GM21528 (cell line): ENCODE results near the gene SAE1.

ENCODE experiments used
- ATAC-seq: cut with Tn5 transposase; IDR thresholded peaks from one replicate; pipeline ENCODE4 v1.9.1; 2021; ENCODE audit warnings: mild to moderate bottlenecking, moderate library complexity; ENCODE audit not compliant: unreplicated experiment, low FRiP score

SAE1 gene

DNA sequence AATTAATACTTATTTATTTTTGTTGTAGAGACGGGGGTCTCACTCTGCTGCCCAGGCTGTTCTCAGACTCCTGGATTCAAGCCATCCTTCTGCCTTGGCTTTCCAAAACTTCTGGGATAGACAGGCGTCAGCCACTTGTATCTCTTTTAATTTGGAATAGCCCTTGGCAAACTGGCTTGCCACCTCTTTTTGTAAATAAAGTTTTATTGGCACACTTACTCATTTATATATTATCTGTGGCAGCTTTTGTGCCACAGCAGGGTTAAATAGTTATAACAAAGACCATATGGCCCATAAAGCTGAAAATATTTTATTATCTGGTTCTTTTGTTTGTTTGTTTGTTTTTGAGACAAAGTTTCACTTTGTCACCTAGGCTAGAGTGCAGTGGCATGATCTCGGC, 69.9 kb downstream of the SAE1 start:
- no peak for ATAC-seq

DNA sequence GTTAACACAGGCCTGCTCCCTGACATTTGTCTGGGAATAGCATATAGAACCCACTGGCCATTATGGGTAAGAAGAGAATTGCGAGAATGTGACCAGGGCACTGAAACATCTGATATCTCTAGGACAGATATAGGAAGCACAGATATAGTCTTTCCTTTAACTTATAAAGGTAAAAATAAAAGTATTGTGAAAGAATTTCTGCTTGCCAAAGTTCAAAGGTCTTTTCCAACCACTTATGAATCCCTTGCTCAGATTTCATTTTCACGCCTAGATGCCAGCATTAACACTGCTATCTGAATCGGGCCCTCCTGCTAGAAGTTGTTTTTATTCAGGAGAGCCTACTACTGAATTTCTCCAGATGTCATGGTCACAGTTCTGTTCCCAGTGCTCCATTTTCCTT, 72.6 kb downstream of the SAE1 start:
- ATAC-seq, result no peak

DNA sequence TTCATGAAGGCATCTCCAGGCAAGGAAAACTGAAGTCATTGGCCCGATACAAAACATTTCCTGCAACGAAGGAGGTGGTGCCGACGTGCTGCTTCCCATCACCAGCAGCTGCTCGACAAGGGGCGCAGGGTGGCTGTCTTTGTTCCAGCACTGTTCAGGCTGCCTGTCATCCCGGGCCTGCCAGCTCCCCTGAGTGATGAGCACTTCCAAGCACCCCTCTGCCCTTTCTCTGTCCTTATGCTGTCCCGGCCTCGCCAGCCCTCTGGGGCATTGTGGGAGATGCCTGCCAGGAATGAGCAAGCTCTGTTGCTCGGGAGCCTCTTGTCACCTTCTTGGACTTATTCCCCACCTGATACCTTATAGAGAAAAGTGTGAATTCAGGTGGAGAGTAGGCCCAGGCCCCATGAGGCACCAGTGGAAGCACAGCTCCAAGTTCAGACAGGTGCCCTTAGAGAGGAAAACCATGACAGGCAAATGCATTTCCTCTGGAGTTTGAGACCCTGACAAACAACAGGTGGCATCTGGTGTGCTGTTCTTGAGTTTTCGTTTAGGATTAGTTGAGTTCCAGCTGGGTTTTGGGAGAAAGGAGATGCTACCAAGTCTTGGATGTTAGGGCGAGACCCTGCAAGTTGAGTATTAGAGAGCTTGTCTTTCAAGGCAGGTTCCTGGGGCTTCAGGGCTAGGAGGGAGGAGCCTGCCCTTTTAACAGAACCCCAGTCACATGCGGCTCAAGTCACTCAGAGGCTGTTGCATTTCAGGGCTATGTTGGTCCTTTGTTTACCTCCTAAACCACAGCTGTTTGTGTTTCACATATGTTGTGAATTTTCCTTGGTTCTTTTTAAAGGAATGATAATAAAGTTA, 78.9 kb downstream of the SAE1 start:
- no peak for ATAC-seq

DNA sequence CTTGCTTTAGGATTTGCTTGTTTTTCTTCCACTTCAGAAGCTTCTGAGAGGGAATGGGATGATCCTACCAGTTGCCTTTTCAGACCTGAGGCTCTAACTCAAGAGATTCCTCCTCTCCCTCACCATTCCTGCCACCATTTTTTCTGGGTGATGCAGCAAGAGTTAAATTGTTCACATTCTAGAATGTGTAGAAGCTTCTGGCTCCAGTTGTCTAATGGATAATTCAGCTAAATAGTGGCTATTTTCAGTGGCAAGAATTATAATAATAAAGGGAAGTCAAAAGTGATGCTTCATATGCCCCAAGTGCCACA, 79.5 kb downstream of the SAE1 start:
- ATAC-seq, result no peak

DNA sequence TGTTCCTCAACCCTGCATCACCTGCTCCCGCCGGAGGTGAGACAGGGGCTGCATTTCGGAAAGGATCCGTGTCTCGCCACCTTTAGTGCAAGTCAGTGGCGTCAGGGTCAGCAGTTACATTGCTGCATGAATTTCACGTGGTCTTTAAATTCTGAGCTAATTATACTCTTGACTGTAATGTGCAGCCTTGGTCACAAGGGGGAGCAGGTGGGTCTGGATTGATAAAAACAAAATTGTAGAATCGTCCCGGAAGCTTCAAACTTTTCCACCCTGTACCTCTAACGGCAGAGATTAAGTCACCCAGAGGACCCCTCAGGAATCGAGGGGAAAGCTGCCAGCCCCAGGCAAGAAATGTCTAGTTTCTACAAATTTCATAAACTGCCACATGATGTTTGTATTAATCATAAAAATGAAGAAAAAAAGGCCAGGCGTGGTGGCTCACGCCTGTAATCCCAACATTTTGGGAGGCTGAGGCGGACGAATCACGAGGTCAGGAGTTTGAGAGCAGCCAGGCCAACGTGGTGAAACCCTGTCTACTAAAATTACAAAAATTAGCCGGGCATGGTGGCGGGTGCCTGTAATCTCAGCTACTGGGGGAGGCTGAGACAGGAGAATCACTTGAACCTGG, 80.2 kb downstream of the SAE1 start:
- no peak for ATAC-seq

DNA sequence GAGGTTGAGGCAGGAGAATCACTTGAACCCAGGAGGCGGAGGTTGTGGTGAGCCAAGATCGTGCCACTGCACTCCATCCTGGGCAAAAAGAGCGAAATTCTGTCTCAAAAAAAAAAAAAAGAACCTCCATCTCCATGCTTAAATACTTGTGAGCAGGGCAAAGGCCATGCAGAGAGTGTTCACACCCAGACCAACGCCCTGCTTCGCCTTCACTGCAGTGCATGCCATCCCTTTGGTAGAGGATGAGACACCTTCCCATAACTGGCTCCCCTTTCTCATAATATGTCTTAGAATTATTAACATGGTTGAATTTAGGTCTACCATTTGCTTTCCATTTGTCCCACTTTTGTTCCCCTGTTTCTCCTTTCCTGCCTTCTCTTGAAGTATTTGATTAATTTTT, 84.9 kb downstream of the SAE1 start:
- ATAC-seq, result no peak

DNA sequence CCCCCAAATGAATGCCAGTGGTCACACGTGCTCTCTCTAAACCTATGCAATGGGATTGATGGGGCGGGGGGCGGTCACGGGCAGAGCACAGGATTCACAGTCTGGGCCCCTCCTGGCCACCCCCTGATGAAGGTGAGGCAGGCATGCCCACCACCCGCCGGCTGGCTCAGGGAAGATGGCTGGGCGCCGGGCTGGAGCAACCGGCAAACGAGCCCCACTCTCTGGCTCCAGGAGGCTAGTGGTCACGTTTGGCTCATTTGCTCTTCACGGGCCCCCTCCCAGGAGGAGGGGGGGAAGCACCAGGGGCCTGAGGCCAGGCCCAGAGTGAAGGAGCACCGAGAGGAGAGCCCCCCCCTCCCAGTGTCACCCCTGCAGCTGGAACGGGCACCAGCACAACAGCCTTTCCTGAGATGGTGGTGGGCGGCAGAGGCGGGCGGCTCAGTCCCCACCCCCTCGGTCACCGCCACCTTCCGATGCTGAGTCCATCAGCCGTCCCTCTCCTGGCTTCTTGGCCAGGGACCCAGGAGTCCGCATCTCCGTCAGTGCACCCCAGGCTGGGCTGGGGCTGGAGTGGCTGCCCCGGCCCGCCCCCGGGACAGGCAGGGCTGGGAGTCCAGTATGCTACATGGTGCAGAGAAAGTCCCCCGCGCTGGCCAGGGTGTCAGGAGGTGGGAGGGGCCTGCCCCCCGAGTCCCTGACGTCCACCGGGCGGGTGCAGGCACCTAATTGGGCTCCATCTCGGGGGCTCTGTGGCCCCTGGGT, 90.6 kb downstream of the SAE1 start:
- no peak for ATAC-seq

DNA sequence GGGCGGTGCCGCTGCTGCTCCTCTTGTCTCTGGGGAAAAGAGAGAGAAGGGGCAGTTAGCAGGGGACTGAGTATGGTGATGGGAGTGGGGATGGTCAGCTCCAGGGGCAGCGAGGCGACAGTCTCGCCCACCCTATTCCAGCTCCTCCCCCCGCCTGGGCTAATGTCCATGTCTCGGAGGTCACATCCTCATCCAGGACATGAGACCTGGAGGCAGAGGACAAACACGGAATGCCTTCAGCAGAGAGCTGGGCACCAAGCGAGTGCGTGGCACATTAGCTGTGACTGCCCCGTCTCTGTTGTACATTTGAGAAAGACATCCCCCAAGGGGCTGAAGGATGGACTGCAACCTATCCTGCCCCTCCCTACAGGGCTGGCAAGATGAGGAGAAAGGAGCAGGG, 91.3 kb downstream of the SAE1 start:
- no peak for ATAC-seq

DNA sequence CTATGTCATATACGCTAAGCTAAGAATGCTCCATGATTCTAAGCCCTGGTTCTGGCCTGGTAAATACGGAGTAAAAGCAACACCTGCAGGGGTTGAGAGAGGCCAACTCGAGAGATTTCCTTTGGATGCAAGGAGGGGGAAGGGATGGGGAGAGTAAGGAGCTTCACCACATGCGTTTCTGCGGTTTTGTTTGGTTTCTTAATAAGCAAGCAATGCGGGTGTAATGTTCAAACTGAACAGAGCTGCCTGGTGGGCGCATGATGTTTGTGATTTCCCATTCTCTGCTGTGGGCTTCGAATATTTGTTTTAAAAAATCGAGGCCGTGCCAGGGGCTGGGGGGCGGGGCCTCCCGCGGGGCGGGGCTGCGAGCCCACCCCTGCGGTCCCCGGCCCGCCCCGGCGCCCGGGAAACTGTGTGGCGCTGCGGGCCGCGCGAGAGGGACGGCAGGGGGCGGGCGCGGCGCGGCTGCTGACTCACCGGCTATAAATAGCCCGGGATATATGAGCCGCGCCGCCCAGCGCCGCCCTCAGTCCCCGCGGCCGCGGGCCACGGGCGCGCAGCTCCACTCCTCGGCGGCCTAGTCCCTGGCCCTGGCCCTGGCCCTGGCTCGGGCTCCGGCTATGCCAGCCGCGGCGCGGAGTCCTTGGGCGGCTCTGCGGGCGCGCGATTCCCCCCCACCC, 95.3 kb downstream of the SAE1 start:
- peak; percentile 37 for ATAC-seq

DNA sequence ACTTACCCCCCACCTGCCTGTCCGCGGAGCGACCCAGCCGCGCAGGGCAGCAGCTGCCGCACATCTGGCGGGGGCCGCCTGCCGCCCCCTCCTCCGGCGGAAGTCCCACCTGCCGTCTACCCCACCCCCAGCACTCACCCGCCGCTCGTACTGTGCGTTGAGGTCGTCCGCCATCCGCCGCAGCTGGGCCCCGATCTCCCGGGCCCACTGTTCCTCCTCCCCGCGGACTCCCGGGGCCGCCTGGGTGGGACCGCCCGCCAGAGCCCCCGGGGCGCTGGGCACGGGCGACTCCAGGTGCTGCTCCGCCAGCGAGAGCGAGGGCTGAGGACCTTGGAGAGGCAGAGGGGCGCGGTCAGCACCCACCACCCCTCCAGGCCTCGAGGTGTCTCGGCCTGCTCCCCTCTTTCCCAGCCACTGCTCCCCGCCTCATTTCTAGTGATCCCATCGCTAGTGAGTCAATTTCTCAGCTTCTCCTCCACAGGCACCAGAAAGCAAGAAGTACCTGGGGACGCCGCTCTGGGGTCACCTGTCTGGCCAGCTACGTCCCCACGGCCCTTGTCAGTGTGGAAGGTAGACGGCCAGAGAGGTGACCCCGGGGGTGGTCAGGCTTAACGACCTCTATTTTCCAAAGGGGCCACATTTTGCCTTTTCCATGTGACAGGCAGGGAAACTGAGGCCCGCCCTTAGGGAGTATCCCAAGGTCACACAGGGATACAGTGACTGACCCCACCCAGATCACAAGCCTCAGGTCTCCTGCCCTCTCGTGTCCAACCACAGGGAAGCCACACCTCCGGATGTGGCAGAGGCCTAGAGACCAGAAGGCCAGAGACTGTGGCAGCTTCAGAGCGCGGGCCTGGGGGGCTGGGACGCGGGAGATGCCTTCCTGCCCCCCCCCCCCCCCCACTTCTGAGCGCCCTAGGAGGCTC, 96.1 kb downstream of the SAE1 start:
- ATAC-seq, result peak; percentile 12

DNA sequence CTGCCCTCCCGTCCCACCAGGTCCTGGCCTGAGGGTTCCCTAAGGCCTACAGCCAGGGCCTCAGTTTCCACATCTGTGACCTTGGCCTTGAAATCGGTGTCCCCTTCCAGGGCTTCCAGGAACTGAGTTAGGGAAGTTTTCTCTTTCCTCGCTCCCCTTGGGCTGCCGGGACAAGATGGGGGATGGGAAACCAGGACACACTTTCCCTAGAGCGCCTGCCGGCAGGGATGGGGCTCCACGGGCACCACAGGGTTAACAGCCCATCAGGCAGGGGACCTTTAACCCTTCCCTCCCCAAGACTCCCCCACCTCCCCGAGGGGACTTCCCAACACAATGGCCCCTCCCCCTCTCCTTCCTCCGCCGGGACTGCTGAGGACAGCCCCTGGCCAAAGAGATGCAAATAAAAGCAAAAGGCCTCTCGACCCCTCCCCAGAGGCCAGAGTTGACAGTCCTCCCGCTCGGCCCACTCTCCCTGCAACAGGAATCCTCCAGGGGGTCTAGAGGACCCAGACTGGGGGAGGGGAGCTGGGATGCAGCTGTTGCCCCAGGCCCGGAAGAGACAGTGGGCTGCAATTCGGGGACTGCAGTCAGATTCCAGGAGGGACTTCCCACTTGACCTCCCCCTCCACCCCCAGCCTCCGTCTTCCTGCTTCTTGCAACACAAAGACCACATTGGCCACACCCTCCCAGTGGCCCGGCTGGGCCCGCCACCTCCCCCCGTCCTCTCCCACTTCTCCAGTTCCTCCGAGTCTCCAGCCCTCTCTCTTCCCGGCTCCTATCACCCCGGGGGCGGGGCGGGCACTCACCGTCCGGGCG, 96.9 kb downstream of the SAE1 start:
- no peak for ATAC-seq

DNA sequence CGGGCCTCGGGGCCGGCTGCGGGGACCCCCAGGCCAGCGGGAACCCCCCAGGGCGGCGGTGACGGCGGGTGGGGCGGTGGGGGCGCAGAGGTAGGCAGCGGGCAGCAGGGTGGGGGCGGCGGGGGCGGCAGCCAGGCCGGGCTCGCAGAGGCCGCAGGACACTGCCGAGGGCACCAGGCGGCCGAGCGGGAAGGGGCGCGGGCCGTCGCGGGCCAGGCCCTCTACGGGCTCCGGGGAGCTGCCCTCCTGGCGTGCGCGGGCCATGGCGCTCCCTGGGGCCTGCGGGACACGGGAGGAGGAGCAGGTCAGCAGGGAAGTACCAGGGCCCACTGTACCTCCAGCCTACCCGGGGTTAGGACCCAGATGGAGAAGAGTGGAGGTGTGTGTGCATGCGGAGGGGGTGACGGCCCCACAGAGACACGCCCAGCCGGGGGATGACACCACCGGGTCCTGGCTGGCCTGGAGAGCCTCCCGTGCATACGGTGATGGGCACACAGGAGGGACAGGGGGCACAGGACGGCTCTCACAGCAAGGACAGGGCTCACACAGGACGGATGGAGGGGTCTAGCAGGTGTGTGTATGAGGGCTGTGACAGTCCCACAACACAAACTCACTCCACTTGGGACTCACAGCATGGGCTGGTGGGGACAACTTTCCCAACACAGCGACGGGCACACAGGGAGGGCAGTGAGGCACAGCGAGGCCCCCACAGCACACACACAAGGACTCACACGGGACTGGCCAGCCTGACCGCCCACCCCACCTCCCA, 97.7 kb downstream of the SAE1 start:
- no peak for ATAC-seq

DNA sequence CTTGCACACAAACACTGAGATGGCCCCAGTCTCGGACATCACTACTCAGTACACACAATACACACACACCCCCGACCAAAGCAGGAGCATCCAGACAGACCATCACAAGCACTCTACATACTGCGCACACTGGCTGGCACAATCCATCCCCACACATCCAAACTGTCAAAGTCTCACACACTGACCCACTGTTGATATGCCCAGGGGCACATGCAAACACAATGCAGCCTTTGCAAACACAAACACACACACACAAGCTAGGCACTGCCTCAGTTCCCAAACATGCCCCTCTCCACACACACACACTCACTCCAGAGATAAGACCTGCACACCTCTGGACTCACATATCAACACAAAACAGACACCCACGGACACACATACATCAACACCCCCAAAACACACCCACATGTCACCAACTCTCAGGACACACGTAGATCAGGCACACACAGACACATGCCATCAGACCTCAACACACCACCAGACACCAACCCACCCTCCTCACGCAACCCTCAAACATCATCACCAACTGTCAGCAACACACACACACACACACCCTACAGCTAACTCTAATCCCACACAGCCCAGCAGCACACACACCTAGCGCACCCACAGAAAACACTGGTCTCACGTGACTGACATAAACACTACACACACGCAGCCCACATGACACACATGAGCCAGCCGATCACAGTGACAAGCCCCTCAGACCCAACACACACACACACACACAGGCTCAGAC, 98.5 kb downstream of the SAE1 start:
- no peak for ATAC-seq

DNA sequence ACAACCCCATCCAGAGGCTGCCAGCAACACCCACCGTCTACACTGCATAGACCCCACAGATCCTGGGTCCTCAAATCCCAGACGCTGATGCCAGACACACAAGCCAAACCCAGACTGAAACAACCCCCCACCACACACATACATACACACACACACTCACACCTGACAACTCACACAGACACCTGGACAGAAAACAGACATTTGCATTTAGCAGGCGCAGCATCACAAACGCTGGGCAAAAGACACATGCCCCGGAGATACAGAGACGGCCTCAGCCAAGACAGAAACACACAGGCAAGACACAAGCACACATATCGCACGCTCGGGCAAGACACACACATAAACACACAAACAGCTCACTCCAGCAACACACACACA, 99.0 kb downstream of the SAE1 start:
- ATAC-seq, result no peak

DNA sequence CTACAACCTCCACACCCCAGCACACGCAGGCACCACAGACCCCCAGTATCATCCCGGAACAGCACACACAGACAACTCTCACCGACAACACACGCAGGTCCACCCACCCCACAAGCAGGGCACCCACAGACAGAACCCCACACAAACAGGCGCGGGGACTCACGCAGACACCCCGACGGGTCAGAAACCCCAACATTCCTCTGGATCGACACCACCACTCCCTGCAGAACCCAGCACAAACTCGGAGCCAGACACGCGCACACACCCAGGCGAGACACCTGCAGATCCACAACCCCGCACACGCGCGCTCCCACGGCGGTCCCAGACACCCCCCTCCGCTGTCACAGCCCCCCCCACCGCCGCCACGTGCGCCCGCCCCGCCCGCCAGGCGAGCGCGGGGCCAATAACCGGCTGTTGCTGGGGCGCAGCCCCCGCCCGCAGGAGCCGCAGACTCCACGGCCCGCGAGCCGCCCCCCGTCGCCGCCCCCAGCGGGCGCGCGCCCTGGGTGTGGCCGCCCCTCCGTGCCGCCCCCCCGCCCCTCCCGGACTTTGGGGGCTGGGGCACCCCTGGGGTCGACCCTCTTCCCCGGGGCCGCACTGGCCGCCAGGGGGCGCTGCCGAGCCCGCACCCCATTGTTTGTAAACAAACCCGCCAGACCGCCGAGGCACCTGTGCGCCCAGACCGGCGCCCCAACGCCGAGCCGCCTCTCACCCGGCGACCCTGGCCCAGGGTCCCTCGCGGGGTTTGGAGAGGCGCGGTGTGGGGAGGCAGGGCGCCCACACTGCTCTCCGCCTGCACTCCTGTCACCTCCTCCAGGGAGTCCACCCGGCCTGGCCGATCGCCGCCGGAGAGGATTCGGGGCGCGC, 99.7 kb downstream of the SAE1 start:
- peak; percentile 22 for ATAC-seq

DNA sequence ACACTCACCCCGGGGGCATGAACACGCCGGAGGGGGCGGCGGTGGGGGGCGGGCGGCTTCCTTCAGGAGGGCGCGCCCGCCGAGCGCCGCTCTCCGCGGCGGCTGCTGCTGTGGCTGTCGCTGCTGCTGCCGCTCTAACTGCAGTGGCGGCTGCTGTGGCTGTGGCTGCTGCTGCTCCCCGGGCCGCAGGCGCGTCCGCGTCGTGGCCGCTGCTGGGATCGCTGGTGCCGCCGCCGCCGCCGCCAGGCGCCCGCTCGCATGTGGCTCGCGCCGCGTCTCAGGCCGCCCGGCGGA, 100.2 kb downstream of the SAE1 start, which contains the start of gene BBC3:
Gene BBC3, minus strand, starts transcription at position 279 of the 294 bp plus-strand sequence. CDS start 2,768 bp downstream, outside the sequence.
- ATAC-seq, result peak; percentile 4
